Gastroesophageal sphincter (tissue), 4 donors: Measurements from ENCODE around the gene SMARCA2. TPM values are rescaled to one million over a fixed set of nuclear protein-coding genes. Genes with fewer than 3 reads are reported as not detected.

Experiments used
- ATAC-seq: fragments of 150-250 bp; one replicate; pipeline ENCODE4 v1.9.1; 2016; ENCODE audit warnings: mild to moderate bottlenecking, moderate library complexity
- H3K27ac ChIP-seq, 4 donors: fragments of 200-600 bp; sonication (generic) in 3 of 4; 1 replicate in 3 of 4; 2 replicates in 1 of 4; pipeline ENCODE4 v1.5.1; 2016 to 2019
- H3K27me3 ChIP-seq: fragments of 200-600 bp; sonication (generic); one replicate; pipeline ENCODE4 v1.5.1; 2019
- H3K36me3 ChIP-seq, 2 donors: fragments of 200-600 bp; sonication (generic); one replicate each; pipeline ENCODE4 v1.5.1; 2019; ENCODE audit warnings: control low read depth in 1 of 2
- H3K4me1 ChIP-seq, 3 donors: fragments of 200-600 bp; sonication (generic); 1 replicate in 2 of 3; 2 replicates in 1 of 3; pipeline ENCODE4 v1.5.1; 2016 to 2019; ENCODE audit warnings: control low read depth in 2 of 3
- H3K4me3 ChIP-seq, 2 donors: fragments of 200-600 bp; sonication (generic); one replicate each; pipeline ENCODE4 v1.5.1; 2019; ENCODE audit warnings: mild to moderate bottlenecking in 1 of 2, moderate library complexity in 1 of 2
- H3K9me3 ChIP-seq, 3 donors: fragments of 200-600 bp; sonication (generic); one replicate each; pipeline ENCODE4 v1.5.1; 2017 to 2019; ENCODE audit warnings: control low read depth in 2 of 3
- CTCF ChIP-seq, 4 experiments: fragments of 200-600 bp in 2 of 4; fragments of 450-650 bp in 2 of 4; sonication (generic) in 1 of 4; IDR thresholded peaks; one replicate each; pipeline ENCODE4 v1.5.1; 2017 to 2019; ENCODE audit warnings: antibody characterized with exemption in 4 of 4, mild to moderate bottlenecking in 2 of 4, moderate library complexity in 2 of 4
- EP300 ChIP-seq: sonication (generic); formaldehyde crosslinking; IDR thresholded peaks from one replicate; pipeline ENCODE4 v1.6.1; 2017; ENCODE audit warnings: antibody characterized with exemption, mild to moderate bottlenecking
- POLR2A ChIP-seq, 2 donors: fragments of 450-650 bp; IDR thresholded peaks; one replicate each; pipeline ENCODE4 v1.6.1; 2017; ENCODE audit warnings: antibody characterized with exemption in 2 of 2, mild to moderate bottlenecking in 2 of 2, moderate library complexity in 1 of 2
- POLR2AphosphoS5 ChIP-seq: sonication (generic); formaldehyde crosslinking; IDR thresholded peaks from one replicate; pipeline ENCODE4 v1.6.1; 2017; ENCODE audit warnings: antibody characterized with exemption
- WGBS, 2 donors: methylation state at CpG; one replicate each; pipeline ENCODE4 v1.1.5; 2018; ENCODE audit warnings: low coverage in 1 of 2; 5-methylcytosine and 5-hydroxymethylcytosine counted together
- total RNA-seq, 4 donors: library from RNA; depleted of rRNA; stranded (reverse); fragments of >200 nt; gene quantifications; one replicate each; pipeline ENCODE4 v1.1.0, GENCODE V29; 2016

Gene SMARCA2
- total RNA-seq, 4 donors from 2014 or later: 90.5 to 133 (median 98.5) TPM

DNA sequence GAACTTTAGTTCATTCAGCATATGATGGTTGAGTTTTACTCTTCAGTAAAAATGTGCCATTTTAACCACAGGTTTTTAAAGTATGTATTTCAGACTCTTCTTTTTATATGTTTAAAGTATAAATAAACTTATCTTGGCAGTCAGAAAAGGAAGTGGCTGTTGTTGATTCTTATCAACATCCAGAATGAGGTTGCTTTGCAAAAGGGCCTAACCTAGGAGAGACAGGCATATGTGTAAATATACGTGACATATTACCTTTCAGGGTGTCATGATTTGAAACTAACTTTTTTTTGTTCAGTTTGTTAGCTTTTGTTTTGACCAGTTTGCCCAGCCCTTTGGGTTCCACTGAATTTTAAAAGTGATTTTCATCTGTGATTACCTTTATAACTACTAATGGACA is 7.4 kb downstream of the SMARCA2 start:
- no peaks in the 10 kb centered on the region for H3K9me3 ChIP-seq
- peaks cover 12 to 95% (median 44%) of the 10 kb centered on the region in 3 donors for H3K4me1 ChIP-seq
- no peak for ATAC-seq
- no peaks in the 10 kb centered on the region for H3K36me3 ChIP-seq
- H3K27ac ChIP-seq: peak overlapping the region in 1 of 4 donors; percentile 9
- 55 to 100% methylated on average over 1 of the region's 1 CpG for WGBS, 2 donors
- no peak for TF ChIP-seq CTCF (IDR thresholded peaks at IDR 0.05)
- no peak for TF ChIP-seq POLR2AphosphoS5
- TF ChIP-seq EP300: no peak
- TF ChIP-seq POLR2A (IDR thresholded peaks at IDR 0.05): no peak
- no peaks in the 10 kb centered on the region for H3K27me3 ChIP-seq
- no peak overlapping the region for H3K4me3 ChIP-seq

DNA sequence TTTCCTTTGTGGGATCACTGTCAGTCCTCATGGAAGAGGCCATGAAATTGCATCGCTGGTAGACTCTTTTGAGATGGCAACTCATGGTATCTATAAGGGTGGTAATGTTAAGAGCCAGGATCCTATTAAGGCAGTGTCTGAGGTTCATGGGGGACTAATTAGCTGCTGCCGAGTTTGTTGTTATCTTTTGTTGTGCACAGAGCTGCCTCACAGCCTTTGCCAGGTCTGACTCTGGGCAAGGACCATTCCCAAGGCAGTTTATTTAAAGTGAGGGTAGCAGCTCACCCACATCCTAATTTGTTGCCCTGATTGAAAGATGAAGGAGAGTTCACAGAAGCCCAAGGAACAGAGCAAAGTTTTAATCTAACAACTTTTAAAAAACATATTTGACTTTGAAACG is 7.9 kb downstream of the SMARCA2 start:
- no peak for ATAC-seq
- no peaks in the 10 kb centered on the region for H3K36me3 ChIP-seq
- no peak overlapping the region for H3K4me3 ChIP-seq
- WGBS, 2 donors: 12 to 39% methylated on average over 2 to 3 of the region's 3 CpGs
- H3K9me3 ChIP-seq: no peaks in the 10 kb centered on the region
- peak overlapping the region in 3 of 4 donors; percentile 9 to 46 (median 43) for H3K27ac ChIP-seq
- peaks cover 12 to 98% (median 44%) of the 10 kb centered on the region in 3 donors for H3K4me1 ChIP-seq
- TF ChIP-seq EP300 (no peak), POLR2AphosphoS5 (no peak), POLR2A (IDR thresholded peaks at IDR 0.05) (no peak), CTCF (IDR thresholded peaks at IDR 0.05) (no peak)
- no peaks in the 10 kb centered on the region for H3K27me3 ChIP-seq

GRCh38 chr9:2023532-2023931 is 8.4 kb downstream of the SMARCA2 start:
- peaks cover 12 to 98% (median 44%) of the 10 kb centered on the region in 3 donors for H3K4me1 ChIP-seq
- 18 to 25% methylated on average over 5 of the region's 5 CpGs for WGBS, 2 donors

GRCh38 chr9:2024888-2025782 is 10.0 kb downstream of the SMARCA2 start:
- no peak for TF ChIP-seq POLR2AphosphoS5
- no peak for TF ChIP-seq CTCF (IDR thresholded peaks at IDR 0.05)
- TF ChIP-seq POLR2A (IDR thresholded peaks at IDR 0.05): no peak
- no peak for TF ChIP-seq EP300
- peaks cover 10 to 98% (median 35%) of the 10 kb centered on the region in 3 donors for H3K4me1 ChIP-seq
- peak; percentile 63 for ATAC-seq
- H3K36me3 ChIP-seq: no peaks in the 10 kb centered on the region
- H3K4me3 ChIP-seq: no peak overlapping the region
- H3K27ac ChIP-seq: peak overlapping the region in 3 of 4 donors; percentile 23 to 56 (median 46)
- no peaks in the 10 kb centered on the region for H3K9me3 ChIP-seq
- 40 to 88% methylated on average over 2 to 5 of the region's 5 CpGs for WGBS, 2 donors
- no peaks in the 10 kb centered on the region for H3K27me3 ChIP-seq

More at GRCh38 chr9:2023532-2023931, 8.4 kb downstream of the SMARCA2 start:
- no peak for ATAC-seq
- no peak overlapping the region for H3K4me3 ChIP-seq
- no peaks in the 10 kb centered on the region for H3K27me3 ChIP-seq
- peak overlapping the region in 3 of 4 donors; percentile 41 to 46 (median 43) for H3K27ac ChIP-seq
- TF ChIP-seq POLR2A (IDR thresholded peaks at IDR 0.05) (no peak), EP300 (no peak), CTCF (IDR thresholded peaks at IDR 0.05) (no peak), POLR2AphosphoS5 (no peak)
- no peaks in the 10 kb centered on the region for H3K36me3 ChIP-seq
- no peaks in the 10 kb centered on the region for H3K9me3 ChIP-seq
